Measurements from ENCODE around the gene XIRP1. TPM values are rescaled to one million over a fixed set of nuclear protein-coding genes. Genes with fewer than 3 reads are reported as not detected.
"Not testable (repeated sequence)": the region's sequence is repeated elsewhere in the genome, so short reads cannot be mapped to it uniquely, and the experiment has no call there.

XIRP1 gene
- total RNA-seq, 1 donor from 2014 or later = 0.08 TPM

DNA sequence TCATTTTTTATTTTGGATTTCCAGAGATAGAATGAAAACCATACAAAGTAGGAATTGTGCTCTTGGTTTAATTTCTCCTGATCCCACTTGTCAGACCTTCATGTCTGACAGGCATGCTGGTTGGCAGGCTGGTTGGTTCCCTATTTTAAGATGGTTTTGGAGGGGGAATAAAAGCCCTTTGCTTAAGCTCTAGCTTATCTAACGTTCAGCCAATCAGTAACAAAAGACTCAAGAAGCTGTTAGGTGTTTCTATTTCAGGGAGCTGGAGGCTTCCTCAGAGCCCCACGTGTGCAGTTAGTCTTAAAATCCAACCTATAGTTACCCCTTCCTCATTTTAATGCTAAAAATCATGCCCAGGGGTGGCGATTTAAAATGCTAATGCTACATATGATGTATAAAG is 40.5 kb upstream of the XIRP1 start:
- H3K4me3 ChIP-seq (ENCODE audit: low read depth, low read length) = no peak overlapping the region
- TF ChIP-seq, protein P1, sequence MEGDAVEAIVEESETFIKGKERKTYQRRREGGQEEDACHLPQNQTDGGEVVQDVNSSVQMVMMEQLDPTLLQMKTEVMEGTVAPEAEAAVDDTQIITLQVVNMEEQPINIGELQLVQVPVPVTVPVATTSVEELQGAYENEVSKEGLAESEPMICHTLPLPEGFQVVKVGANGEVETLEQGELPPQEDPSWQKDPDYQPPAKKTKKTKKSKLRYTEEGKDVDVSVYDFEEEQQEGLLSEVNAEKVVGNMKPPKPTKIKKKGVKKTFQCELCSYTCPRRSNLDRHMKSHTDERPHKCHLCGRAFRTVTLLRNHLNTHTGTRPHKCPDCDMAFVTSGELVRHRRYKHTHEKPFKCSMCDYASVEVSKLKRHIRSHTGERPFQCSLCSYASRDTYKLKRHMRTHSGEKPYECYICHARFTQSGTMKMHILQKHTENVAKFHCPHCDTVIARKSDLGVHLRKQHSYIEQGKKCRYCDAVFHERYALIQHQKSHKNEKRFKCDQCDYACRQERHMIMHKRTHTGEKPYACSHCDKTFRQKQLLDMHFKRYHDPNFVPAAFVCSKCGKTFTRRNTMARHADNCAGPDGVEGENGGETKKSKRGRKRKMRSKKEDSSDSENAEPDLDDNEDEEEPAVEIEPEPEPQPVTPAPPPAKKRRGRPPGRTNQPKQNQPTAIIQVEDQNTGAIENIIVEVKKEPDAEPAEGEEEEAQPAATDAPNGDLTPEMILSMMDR (IDR thresholded peaks at IDR 0.05; ENCODE audit: insufficient read depth, low read length, poor library complexity, severe bottlenecking) = no peak
- DNase-seq (ENCODE audit: low read depth) = no peak
- no peaks in the 10 kb centered on the region for H3K27me3 ChIP-seq (ENCODE audit: control insufficient read depth, insufficient read depth, low read length)
- H3K36me3 ChIP-seq (ENCODE audit: control insufficient read depth, insufficient read depth, low read length) = no peaks in the 10 kb centered on the region

DNA sequence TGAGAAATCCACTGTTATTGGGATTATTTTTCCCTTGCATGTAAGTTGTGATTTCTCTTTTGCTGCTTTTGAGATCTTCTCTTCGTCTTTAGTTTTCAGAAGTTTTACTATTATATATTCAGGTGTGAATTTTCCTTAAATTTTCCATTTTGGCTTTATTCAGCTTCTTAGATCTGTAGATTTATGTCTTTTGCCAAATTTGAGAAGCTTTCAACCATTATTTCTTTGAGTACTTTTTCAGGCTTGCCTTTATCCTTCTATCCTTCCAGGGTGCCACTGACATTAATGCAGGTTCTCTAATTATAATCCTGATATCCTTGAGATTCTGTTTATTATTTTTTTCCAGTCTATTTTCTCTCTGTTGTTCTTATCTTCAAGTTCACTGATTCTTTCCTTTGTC is 38.1 kb upstream of the XIRP1 start:
- Histone ChIP-seq H3K27me3 (ENCODE audit: control insufficient read depth, insufficient read depth, low read length) (no peaks in the 10 kb centered on the region), H3K4me3 (ENCODE audit: low read depth, low read length) (no peak overlapping the region), H3K36me3 (ENCODE audit: control insufficient read depth, insufficient read depth, low read length) (no peaks in the 10 kb centered on the region)
- DNase-seq (ENCODE audit: low read depth) = no peak
- TF ChIP-seq, protein P1 (IDR thresholded peaks at IDR 0.05; ENCODE audit: insufficient read depth, low read length, poor library complexity, severe bottlenecking) = no peak

DNA sequence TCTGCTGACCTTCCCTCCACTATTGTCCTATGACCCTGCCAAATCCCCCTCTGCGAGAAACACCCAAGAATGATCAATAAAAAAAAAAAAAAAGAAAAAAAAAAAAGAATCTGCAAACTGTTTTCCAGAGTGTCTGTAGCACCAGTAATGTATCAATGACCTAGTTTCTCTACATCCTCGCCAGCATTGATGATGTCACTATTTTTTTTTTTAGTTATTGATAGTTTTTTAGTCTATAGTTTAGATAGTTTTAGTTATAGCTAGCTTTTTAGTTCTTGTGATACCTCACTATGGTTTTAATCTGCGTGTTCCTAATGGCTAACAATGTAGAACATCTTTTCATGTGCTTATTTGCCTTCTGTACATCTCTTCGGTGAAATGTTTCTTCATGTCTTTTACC is 36.1 kb upstream of the XIRP1 start:
- Histone ChIP-seq H3K4me3 (ENCODE audit: low read depth, low read length) (no peak overlapping the region), H3K27me3 (ENCODE audit: control insufficient read depth, insufficient read depth, low read length) (no peaks in the 10 kb centered on the region), H3K36me3 (ENCODE audit: control insufficient read depth, insufficient read depth, low read length) (no peaks in the 10 kb centered on the region)
- TF ChIP-seq, protein P1 (IDR thresholded peaks at IDR 0.05; ENCODE audit: insufficient read depth, low read length, poor library complexity, severe bottlenecking) = no peak
- no peak for DNase-seq (ENCODE audit: low read depth)

DNA sequence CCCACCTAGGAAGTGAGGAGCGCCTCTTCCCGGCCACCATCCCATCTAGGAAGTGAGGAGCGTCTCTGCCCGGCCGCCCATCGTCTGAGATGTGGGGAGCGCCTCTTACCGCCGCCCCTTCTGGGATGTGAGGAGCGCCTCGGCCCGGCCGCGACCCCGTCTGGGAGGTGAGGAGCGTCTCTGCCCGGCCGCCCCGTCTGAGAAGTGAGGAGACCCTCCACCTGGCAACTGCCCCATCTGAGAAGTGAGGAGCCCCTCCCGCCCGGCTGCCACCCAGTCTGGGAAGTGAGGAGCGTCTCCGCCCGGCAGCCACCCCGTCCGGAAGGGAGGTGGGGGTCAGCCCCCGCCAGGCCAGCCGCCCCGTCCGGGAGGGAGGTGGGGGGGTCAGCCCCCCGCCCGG is 35.2 kb upstream of the XIRP1 start:
- not testable (repeated sequence) for H3K4me3 ChIP-seq (ENCODE audit: low read depth, low read length); H3K27me3 ChIP-seq (ENCODE audit: control insufficient read depth, insufficient read depth, low read length); DNase-seq (ENCODE audit: low read depth); H3K36me3 ChIP-seq (ENCODE audit: control insufficient read depth, insufficient read depth, low read length)

DNA sequence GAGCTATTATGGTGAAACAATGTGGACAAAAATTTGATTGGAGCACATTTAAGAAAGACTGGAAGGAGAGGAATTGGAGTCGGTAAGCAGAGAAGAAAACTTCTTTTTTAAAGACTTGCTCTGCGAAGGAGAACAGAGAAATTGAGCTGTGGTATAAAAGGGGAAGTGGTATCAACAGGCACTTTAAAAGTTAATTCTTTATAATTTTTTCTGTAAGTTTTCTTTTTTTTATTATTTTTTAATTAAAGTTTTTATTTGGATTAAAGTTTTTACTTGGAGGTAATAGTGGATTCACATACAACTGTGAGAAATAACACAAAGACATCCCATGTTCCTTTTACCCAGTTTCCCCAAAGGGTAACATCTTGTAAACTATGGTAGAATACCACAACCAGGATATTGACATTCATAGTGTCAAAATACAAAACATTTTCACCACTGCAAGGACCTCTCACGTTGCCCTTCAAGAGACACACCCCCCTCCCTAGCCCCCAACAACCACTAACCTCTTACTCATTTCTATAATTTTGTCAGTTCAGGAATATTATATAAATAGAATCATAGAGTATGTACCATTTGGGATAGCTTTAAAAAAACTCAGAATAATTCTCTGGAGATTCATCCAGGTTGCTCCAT is 33.8 kb upstream of the XIRP1 start:
- Histone ChIP-seq H3K27me3 (ENCODE audit: control insufficient read depth, insufficient read depth, low read length) (no peaks in the 10 kb centered on the region), H3K36me3 (ENCODE audit: control insufficient read depth, insufficient read depth, low read length) (no peaks in the 10 kb centered on the region), H3K4me3 (ENCODE audit: low read depth, low read length) (no peak overlapping the region)
- TF ChIP-seq, protein P1 (IDR thresholded peaks at IDR 0.05; ENCODE audit: insufficient read depth, low read length, poor library complexity, severe bottlenecking) = no peak
- DNase-seq (ENCODE audit: low read depth) = no peak

DNA sequence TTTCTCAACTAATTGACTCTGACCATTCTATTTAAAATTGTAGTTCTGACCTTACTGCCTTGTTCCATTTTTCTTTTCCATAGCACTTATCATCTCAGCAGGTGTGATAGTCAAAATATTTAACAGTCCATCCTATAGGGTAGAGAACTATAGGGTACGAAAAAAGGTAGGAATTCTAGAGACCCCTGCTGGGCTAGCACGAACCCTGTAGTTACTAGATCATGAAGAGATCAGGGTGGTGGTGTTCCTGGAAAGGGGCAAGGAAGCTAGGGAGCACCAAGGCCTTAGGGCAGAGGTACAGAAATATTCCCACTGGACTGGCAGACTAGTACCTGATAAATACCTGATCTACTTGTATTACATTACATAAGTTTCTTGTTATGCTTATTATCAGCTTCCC is 31.9 kb upstream of the XIRP1 start:
- TF ChIP-seq, protein P1 (IDR thresholded peaks at IDR 0.05; ENCODE audit: insufficient read depth, low read length, poor library complexity, severe bottlenecking) = no peak
- Histone ChIP-seq H3K27me3 (ENCODE audit: control insufficient read depth, insufficient read depth, low read length) (no peaks in the 10 kb centered on the region), H3K4me3 (ENCODE audit: low read depth, low read length) (no peak overlapping the region), H3K36me3 (ENCODE audit: control insufficient read depth, insufficient read depth, low read length) (no peaks in the 10 kb centered on the region)
- no peak for DNase-seq (ENCODE audit: low read depth)

All from kidney epithelial cell (primary cell).